ENCODE measurements around the gene VSIG4.

The VSIG4 gene

GRCh38 chrX:66043584-66043983, 3.7 kb upstream of the VSIG4 start:
- in situ Hi-C loops (cut with MboI; ENCODE audit: low sequenced_read_pairs, unreplicated experiment), result no loop called here
- no peak for DNase-seq (ENCODE audit: low spot score)
- TF ChIP-seq CTCF (IDR thresholded peaks at IDR 0.05; ENCODE audit: borderline replicate concordance, control extremely low read depth, extremely low read depth, insufficient read depth, missing control alignments), result no peak

GRCh38 chrX:66042307-66043077, 2.6 kb upstream of the VSIG4 start:
- TF ChIP-seq CTCF (IDR thresholded peaks at IDR 0.05; ENCODE audit: borderline replicate concordance, control extremely low read depth, extremely low read depth, insufficient read depth, missing control alignments), result no peak
- no peak for DNase-seq (ENCODE audit: low spot score)
- in situ Hi-C loops (cut with MboI; ENCODE audit: low sequenced_read_pairs, unreplicated experiment), result no loop called here

GRCh38 chrX:66038115-66038514, 1.8 kb downstream of the VSIG4 start:
- in situ Hi-C loops (cut with MboI; ENCODE audit: low sequenced_read_pairs, unreplicated experiment), result no loop called here
- TF ChIP-seq CTCF (IDR thresholded peaks at IDR 0.05; ENCODE audit: borderline replicate concordance, control extremely low read depth, extremely low read depth, insufficient read depth, missing control alignments), result no peak
- DNase-seq (ENCODE audit: low spot score), result no peak

- in situ Hi-C loops (cut with MboI; ENCODE audit: low sequenced_read_pairs, unreplicated experiment), result no loop called here
- no peak for DNase-seq (ENCODE audit: low spot score)
- no peak for TF ChIP-seq CTCF (IDR thresholded peaks at IDR 0.05; ENCODE audit: borderline replicate concordance, control extremely low read depth, extremely low read depth, insufficient read depth, missing control alignments)
These were observed 3.6 kb downstream of the VSIG4 start for GRCh38 chrX:66036231-66036630.

- DNase-seq (ENCODE audit: low spot score), result no peak
- no peak for TF ChIP-seq CTCF (IDR thresholded peaks at IDR 0.05; ENCODE audit: borderline replicate concordance, control extremely low read depth, extremely low read depth, insufficient read depth, missing control alignments)
- in situ Hi-C loops (cut with MboI; ENCODE audit: low sequenced_read_pairs, unreplicated experiment), result no loop called here
These were observed 4.2 kb downstream of the VSIG4 start for GRCh38 chrX:66035667-66036066.

GRCh38 chrX:66030505-66031317, 9.2 kb downstream of the VSIG4 start:
- in situ Hi-C loops (cut with MboI; ENCODE audit: low sequenced_read_pairs, unreplicated experiment), result no loop called here
- no peak for DNase-seq (ENCODE audit: low spot score)
- peak; percentile 67 for TF ChIP-seq CTCF (IDR thresholded peaks at IDR 0.05; ENCODE audit: borderline replicate concordance, control extremely low read depth, extremely low read depth, insufficient read depth, missing control alignments)
